Measurements from ENCODE around the gene PHKA2. TPM values are rescaled to one million over a fixed set of nuclear protein-coding genes. Genes with fewer than 3 reads are reported as not detected.

PHKA2 gene
- total and polyA plus RNA-seq, 7 donors: 4.2 to 22.7 (median 11.1) TPM

- WGBS, 2 donors: 45 to 83% methylated on average over 16 of the region's 16 CpGs
- Histone ChIP-seq H3K4me3 (no peak overlapping the region), H3K9me3 (no peaks in the 10 kb centered on the region), H3K27me3 (no peaks in the 10 kb centered on the region), H3K4me1 (peaks cover 0 to 21% (median 15%) of the 10 kb centered on the region in 4 donors), H3K27ac (no peak overlapping the region), H3K36me3 (no peaks in the 10 kb centered on the region)
- intact Hi-C loops (cut with DNase I): loop anchor here (10.0 kb wide), 1 partner anchor 461 kb away; the partner anchor contains the start of gene PDHA1
- no peak for DNase-seq
- TF ChIP-seq POLR2A (IDR thresholded peaks at IDR 0.05): no peak
Observed at GRCh38 chrX:18883961-18884765, 99.8 kb downstream of the PHKA2 start.

- Histone ChIP-seq H3K27ac (no peak overlapping the region), H3K4me3 (no peak overlapping the region), H3K36me3 (no peaks in the 10 kb centered on the region), H3K9me3 (no peaks in the 10 kb centered on the region), H3K4me1 (peaks cover 0 to 21% (median 15%) of the 10 kb centered on the region in 4 donors), H3K27me3 (no peaks in the 10 kb centered on the region)
- intact Hi-C loops (cut with DNase I): loop anchor here (10.0 kb wide), 1 partner anchor 461 kb away; the partner anchor contains the start of gene PDHA1
- TF ChIP-seq POLR2AphosphoS5 (IDR thresholded peaks at IDR 0.05): no peak
- no peak for TF ChIP-seq POLR2A (IDR thresholded peaks at IDR 0.05)
- no peak for TF ChIP-seq EP300 (IDR thresholded peaks at IDR 0.05)
- TF ChIP-seq, protein P1, sequence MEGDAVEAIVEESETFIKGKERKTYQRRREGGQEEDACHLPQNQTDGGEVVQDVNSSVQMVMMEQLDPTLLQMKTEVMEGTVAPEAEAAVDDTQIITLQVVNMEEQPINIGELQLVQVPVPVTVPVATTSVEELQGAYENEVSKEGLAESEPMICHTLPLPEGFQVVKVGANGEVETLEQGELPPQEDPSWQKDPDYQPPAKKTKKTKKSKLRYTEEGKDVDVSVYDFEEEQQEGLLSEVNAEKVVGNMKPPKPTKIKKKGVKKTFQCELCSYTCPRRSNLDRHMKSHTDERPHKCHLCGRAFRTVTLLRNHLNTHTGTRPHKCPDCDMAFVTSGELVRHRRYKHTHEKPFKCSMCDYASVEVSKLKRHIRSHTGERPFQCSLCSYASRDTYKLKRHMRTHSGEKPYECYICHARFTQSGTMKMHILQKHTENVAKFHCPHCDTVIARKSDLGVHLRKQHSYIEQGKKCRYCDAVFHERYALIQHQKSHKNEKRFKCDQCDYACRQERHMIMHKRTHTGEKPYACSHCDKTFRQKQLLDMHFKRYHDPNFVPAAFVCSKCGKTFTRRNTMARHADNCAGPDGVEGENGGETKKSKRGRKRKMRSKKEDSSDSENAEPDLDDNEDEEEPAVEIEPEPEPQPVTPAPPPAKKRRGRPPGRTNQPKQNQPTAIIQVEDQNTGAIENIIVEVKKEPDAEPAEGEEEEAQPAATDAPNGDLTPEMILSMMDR (IDR thresholded peaks at IDR 0.05): no peak
- WGBS, 2 donors: 55 to 79% methylated on average over 12 of the region's 12 CpGs
- DNase-seq: peak; percentile 58
Observed at GRCh38 chrX:18883234-18883960, 100.5 kb downstream of the PHKA2 start.

GRCh38 chrX:18879144-18879543 is 104.8 kb downstream of the PHKA2 start:
- no peak overlapping the region for H3K27ac ChIP-seq
- no peaks in the 10 kb centered on the region for H3K27me3 ChIP-seq
- H3K4me3 ChIP-seq: no peak overlapping the region
- H3K9me3 ChIP-seq: no peaks in the 10 kb centered on the region
- DNase-seq: no peak
- no peaks in the 10 kb centered on the region for H3K4me1 ChIP-seq
- intact Hi-C loops (cut with DNase I): no loop called here
- no peaks in the 10 kb centered on the region for H3K36me3 ChIP-seq
- TF ChIP-seq POLR2AphosphoS5 (IDR thresholded peaks at IDR 0.05): no peak
- TF ChIP-seq, protein P1 (IDR thresholded peaks at IDR 0.05): no peak
- TF ChIP-seq POLR2A (IDR thresholded peaks at IDR 0.05): no peak
- no peak for TF ChIP-seq EP300 (IDR thresholded peaks at IDR 0.05)
- WGBS, 2 donors: 94 to 95% methylated on average over 9 of the region's 9 CpGs

- Histone ChIP-seq H3K4me1 (peaks cover 0 to 13% (median 10%) of the 10 kb centered on the region in 4 donors), H3K9me3 (no peaks in the 10 kb centered on the region), H3K27me3 (no peaks in the 10 kb centered on the region), H3K36me3 (no peaks in the 10 kb centered on the region), H3K27ac (no peak overlapping the region), H3K4me3 (no peak overlapping the region)
- DNase-seq: peak; percentile 22
- 20 to 65% methylated on average over 7 of the region's 7 CpGs for WGBS, 2 donors
- intact Hi-C loops (cut with DNase I): no loop called here
- TF ChIP-seq POLR2AphosphoS5 (IDR thresholded peaks at IDR 0.05) (peak in 3 of 4 donors; percentile 28 to 44 (median 41)), EP300 (IDR thresholded peaks at IDR 0.05) (no peak), POLR2A (IDR thresholded peaks at IDR 0.05) (no peak)
Observed at GRCh38 chrX:18877469-18877868, 106.4 kb downstream of the PHKA2 start.

DNA sequence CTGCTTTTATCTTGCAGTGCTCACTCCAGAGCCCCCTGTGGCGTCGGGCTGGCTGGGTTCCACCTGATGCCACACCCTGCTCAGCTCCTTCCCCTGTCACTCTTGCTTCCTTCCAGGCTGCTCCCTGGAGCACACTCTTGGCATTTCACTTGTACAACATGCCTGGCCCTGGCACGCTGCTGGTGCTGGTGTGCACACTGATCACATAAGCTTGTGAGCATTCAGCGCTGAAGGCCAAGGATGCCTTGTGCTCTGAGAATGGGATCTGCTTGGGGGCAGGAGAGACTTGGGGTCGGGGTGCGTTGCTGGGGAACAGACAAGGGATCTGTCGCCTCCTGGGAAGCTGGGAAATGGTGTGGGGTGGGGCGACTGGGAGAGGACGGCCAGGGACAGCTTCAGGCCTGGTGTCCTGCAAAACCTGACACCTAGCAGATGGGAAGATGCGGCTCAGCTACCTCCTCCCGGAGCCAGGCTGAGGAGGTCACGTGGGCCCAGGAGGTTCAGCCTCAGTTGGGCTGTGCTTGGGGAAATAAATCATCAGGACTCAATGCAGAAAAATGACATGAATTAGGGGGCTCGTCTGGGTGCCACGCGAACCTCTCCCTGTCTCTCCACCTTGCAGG is 108.5 kb downstream of the PHKA2 start:
- 69 to 81% methylated on average over 15 of the region's 15 CpGs for WGBS, 2 donors
- intact Hi-C loops (cut with DNase I): no loop called here
- peaks cover 0 to 27% (median 22%) of the 10 kb centered on the region in 4 donors for H3K4me1 ChIP-seq
- H3K27me3 ChIP-seq: no peaks in the 10 kb centered on the region
- no peak for DNase-seq
- H3K36me3 ChIP-seq: no peaks in the 10 kb centered on the region
- TF ChIP-seq, protein P1 (IDR thresholded peaks at IDR 0.05): no peak
- TF ChIP-seq POLR2AphosphoS5 (IDR thresholded peaks at IDR 0.05) (no peak), EP300 (IDR thresholded peaks at IDR 0.05) (no peak), POLR2A (IDR thresholded peaks at IDR 0.05) (no peak)
- no peak overlapping the region for H3K27ac ChIP-seq
- H3K4me3 ChIP-seq: no peak overlapping the region
- H3K9me3 ChIP-seq: no peaks in the 10 kb centered on the region

All from sigmoid colon (tissue), 7 donors.